Peyer's patch (tissue), 4 donors: Measurements from ENCODE around the gene CORO2A. TPM values are rescaled to one million over a fixed set of nuclear protein-coding genes. Genes with fewer than 3 reads are reported as not detected.

ENCODE experiments used
- DNase-seq, 3 donors: peaks; one replicate each; pipeline ENCODE4 v3.0.0-alpha.2; 2017 to 2019
- H3K27ac ChIP-seq, 4 donors: fragments of 200-600 bp; sonication (generic); one replicate each; pipeline ENCODE4 v1.5.1; 2016 to 2019
- H3K27me3 ChIP-seq, 2 donors: fragments of 200-600 bp; sonication (generic); one replicate each; pipeline ENCODE4 v1.5.1; 2019
- H3K36me3 ChIP-seq, 3 donors: fragments of 200-600 bp; sonication (generic); one replicate each; pipeline ENCODE4 v1.5.1; 2016 to 2019
- H3K4me1 ChIP-seq, 4 donors: fragments of 200-600 bp; sonication (generic); one replicate each; pipeline ENCODE4 v1.5.1; 2016 to 2019
- H3K4me3 ChIP-seq, 4 donors: fragments of 200-600 bp; sonication (generic); 1 replicate in 3 of 4; 2 replicates in 1 of 4; pipeline ENCODE4 v1.5.1; 2016 to 2019; ENCODE audit warnings: mild to moderate bottlenecking in 1 of 4
- H3K9me3 ChIP-seq, 4 donors: fragments of 200-600 bp; sonication (generic); one replicate each; pipeline ENCODE4 v1.5.1; 2016 to 2019; ENCODE audit warnings: mild to moderate bottlenecking in 1 of 4
- POLR2A ChIP-seq, 2 donors: fragments of 450-650 bp; IDR thresholded peaks; one replicate each; pipeline ENCODE4 v1.5.1; 2017; ENCODE audit warnings: antibody characterized with exemption in 2 of 2, mild to moderate bottlenecking in 2 of 2, moderate library complexity in 2 of 2
- total RNA-seq, 4 donors: library from RNA; depleted of rRNA; stranded (reverse); fragments of >200 nt; gene quantifications; one replicate each; pipeline ENCODE4 v1.1.0, GENCODE V29; 2016
- TF ChIP-seq, protein P1 (sequence below), 6 experiments: fragments of 450-650 bp in 4 of 6; fragments of 200-600 bp in 2 of 6; sonication (generic) in 1 of 6; IDR thresholded peaks; one replicate each; pipeline ENCODE4 v1.5.1; 2017 to 2019; ENCODE audit warnings: antibody characterized with exemption in 6 of 6, mild to moderate bottlenecking in 3 of 6, moderate library complexity in 1 of 6

CORO2A gene
- total RNA-seq, 4 donors from 2014 or later = 15.7 to 99.6 (median 91.9) TPM

DNA sequence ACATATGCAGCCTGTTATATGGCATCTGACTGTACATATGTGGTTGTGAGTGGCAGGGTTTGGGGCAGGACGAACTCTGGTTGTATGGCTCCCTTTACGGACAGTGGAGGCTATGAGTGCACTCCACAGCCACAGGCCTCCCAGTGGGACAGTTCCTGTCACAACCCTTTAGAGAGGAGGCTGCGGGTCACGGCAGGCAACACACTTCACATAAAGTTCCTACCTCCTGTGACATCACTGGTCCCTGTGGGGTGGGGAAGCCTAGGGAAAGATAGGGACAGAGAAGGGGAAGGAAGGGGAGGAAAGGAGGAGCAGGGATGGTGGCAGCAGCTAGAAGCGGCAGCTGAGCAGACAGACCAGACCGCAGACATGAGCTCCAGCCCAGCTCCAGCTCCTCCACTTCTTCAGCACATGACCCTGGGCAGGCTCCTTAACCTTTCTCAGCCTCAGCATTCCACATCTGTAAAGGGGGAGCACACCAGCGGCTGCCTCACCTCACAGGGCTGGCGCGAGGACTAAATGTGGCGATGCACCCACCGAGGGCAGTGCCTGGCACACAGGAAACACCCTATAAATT, 27.4 kb upstream of the CORO2A start:
- no peak for DNase-seq
- Histone ChIP-seq H3K4me1 (no peaks in the 10 kb centered on the region), H3K27me3 (no peaks in the 10 kb centered on the region), H3K4me3 (no peak overlapping the region), H3K27ac (no peak overlapping the region), H3K36me3 (peaks cover 0 to 42% (median 0%) of the 10 kb centered on the region in 3 donors), H3K9me3 (no peaks in the 10 kb centered on the region)
- no peak for TF ChIP-seq POLR2A (IDR thresholded peaks at IDR 0.05)
- TF ChIP-seq, protein P1, sequence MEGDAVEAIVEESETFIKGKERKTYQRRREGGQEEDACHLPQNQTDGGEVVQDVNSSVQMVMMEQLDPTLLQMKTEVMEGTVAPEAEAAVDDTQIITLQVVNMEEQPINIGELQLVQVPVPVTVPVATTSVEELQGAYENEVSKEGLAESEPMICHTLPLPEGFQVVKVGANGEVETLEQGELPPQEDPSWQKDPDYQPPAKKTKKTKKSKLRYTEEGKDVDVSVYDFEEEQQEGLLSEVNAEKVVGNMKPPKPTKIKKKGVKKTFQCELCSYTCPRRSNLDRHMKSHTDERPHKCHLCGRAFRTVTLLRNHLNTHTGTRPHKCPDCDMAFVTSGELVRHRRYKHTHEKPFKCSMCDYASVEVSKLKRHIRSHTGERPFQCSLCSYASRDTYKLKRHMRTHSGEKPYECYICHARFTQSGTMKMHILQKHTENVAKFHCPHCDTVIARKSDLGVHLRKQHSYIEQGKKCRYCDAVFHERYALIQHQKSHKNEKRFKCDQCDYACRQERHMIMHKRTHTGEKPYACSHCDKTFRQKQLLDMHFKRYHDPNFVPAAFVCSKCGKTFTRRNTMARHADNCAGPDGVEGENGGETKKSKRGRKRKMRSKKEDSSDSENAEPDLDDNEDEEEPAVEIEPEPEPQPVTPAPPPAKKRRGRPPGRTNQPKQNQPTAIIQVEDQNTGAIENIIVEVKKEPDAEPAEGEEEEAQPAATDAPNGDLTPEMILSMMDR (IDR thresholded peaks at IDR 0.05) = no peak

DNA sequence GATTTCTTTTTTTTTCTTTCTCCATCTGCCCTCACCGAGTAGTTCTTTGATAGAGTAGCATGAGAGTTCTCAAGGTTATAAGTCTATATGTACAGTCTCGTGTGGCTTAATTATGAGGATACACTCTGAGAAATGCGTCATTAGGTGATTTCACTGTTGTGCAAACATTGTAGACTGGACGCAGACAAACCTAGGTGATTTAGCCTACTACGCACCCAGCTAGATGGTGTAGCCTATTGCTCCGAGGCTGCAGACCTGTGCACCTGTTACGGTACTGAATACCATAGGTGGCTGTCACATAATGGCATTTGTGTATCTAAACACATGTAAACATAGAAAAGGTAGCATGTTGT, 26.9 kb upstream of the CORO2A start:
- no peaks in the 10 kb centered on the region for H3K4me1 ChIP-seq
- H3K27ac ChIP-seq = no peak overlapping the region
- TF ChIP-seq, protein P1 (IDR thresholded peaks at IDR 0.05) = no peak
- TF ChIP-seq POLR2A (IDR thresholded peaks at IDR 0.05) = no peak
- no peak for DNase-seq
- no peaks in the 10 kb centered on the region for H3K9me3 ChIP-seq
- no peak overlapping the region for H3K4me3 ChIP-seq
- H3K36me3 ChIP-seq = peaks cover 0 to 42% (median 0%) of the 10 kb centered on the region in 3 donors
- no peaks in the 10 kb centered on the region for H3K27me3 ChIP-seq

DNA sequence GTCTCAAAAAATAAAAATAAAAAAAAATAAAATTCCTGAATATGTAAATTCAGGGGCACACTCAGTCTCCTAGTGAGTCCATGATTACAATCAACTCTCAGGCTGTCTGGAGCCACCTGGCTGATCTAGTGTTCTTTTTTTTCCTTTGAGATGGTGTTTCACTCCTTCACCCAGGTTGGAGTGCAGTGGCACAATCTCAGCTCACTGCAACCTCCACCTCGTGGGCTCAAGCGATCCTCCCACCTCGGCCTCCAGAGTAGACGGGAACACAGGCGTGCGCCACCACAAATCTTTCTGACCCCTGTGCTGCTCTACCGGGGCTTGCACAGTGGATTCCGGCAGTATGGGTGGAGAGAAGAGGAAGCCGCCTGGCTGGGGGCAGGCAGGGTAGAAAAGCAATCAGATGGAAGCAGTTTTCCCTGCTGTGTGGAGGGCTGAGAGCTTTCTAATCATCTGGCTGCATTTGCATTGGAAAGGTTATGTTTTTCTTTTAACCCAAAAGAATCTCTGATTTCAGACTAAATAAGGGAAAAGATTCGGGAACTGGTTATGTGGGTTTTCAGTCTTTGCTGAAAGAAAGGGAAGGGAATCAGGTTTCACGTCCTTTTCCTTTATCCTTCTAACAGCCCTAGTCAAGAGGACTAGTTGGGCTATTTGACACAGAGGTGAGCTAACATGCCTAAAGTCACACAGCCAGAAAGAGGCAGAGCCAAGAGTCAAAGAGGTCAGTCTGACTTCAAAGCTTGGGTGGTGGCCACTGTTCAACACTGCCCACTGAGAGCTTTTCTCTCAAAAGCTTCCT, 26.3 kb upstream of the CORO2A start:
- DNase-seq = no peak
- H3K27ac ChIP-seq = no peak overlapping the region

DNA sequence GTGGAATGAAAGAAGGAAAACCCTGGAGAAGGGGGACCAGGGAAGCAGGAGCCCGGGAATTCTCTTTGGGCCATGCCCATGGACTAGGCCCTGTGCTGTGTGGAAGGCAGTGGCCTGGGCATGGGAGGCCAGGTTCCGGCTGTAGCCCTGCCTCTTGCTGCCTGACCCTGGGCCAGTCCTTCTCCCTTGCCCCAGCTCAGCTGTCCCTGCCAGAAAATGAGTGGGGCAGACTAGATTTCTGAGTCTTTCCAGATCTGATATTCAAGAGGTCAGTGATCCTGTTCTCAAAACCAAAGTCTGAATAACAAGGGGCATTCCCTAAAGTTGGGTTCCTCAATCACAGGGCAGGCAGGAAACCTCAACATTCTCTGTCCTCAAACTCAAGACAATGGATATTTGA, 24.8 kb upstream of the CORO2A start:
- no peak overlapping the region for H3K4me3 ChIP-seq
- no peaks in the 10 kb centered on the region for H3K4me1 ChIP-seq
- DNase-seq = no peak
- no peaks in the 10 kb centered on the region for H3K9me3 ChIP-seq
- H3K36me3 ChIP-seq = peaks cover 0 to 60% (median 0%) of the 10 kb centered on the region in 3 donors
- TF ChIP-seq, protein P1 (IDR thresholded peaks at IDR 0.05) = no peak
- no peak for TF ChIP-seq POLR2A (IDR thresholded peaks at IDR 0.05)
- H3K27ac ChIP-seq = no peak overlapping the region
- H3K27me3 ChIP-seq = no peaks in the 10 kb centered on the region

More for the DNA sequence above, 26.3 kb upstream of the CORO2A start:
- H3K4me1 ChIP-seq = no peaks in the 10 kb centered on the region
- TF ChIP-seq, protein P1 (IDR thresholded peaks at IDR 0.05) = no peak
- TF ChIP-seq POLR2A (IDR thresholded peaks at IDR 0.05) = no peak
- no peaks in the 10 kb centered on the region for H3K27me3 ChIP-seq
- H3K9me3 ChIP-seq = no peaks in the 10 kb centered on the region
- no peak overlapping the region for H3K4me3 ChIP-seq
- peaks cover 0 to 45% (median 0%) of the 10 kb centered on the region in 3 donors for H3K36me3 ChIP-seq

DNA sequence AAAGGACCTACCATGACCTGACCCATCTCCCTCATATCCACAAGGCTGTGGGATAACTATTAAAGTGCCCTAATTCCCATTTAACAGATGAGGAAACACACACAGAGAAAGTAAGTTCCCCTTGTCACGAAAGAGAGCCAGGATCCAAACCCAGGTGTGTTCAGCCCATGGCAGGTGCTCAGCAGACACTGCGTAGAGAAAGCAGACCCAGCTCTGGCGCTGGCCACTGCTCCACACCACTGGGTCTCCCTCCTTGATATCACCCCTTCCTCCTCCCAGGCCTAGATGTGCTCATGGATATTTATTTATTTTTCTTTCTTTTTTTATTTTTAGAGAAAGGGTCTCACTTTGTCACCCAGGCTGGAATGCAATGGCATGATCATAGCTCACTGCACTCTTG, 24.0 kb upstream of the CORO2A start:
- H3K4me3 ChIP-seq = no peak overlapping the region
- H3K9me3 ChIP-seq = no peaks in the 10 kb centered on the region
- H3K4me1 ChIP-seq = no peaks in the 10 kb centered on the region
- TF ChIP-seq, protein P1 (IDR thresholded peaks at IDR 0.05) = no peak
- no peak for TF ChIP-seq POLR2A (IDR thresholded peaks at IDR 0.05)
- no peaks in the 10 kb centered on the region for H3K27me3 ChIP-seq
- H3K27ac ChIP-seq = no peak overlapping the region
- peaks cover 0 to 64% (median 0%) of the 10 kb centered on the region in 3 donors for H3K36me3 ChIP-seq
- no peak for DNase-seq
